Duodenal mucosa (tissue), 2 donors: Measurements from ENCODE around the gene KRTAP1-4.
"Not testable (repeated sequence)": the region's sequence is repeated elsewhere in the genome, so short reads cannot be mapped to it uniquely, and the experiment has no call there.

Experiments
- H3K27ac ChIP-seq: one replicate; pipeline ENCODE4 v1.7.0; 2013; ENCODE audit warnings: low read depth, low read length
- H3K27me3 ChIP-seq, 2 donors: one replicate each; pipeline ENCODE4 v1.7.0; 2013; ENCODE audit warnings: low read length in 2 of 2, control low read depth in 1 of 2; ENCODE audit not compliant: insufficient read depth in 2 of 2, control insufficient read depth in 1 of 2
- H3K36me3 ChIP-seq, 2 donors: one replicate each; pipeline ENCODE4 v1.7.0; 2013; ENCODE audit warnings: low read length in 2 of 2, control low read depth in 1 of 2; ENCODE audit not compliant: insufficient read depth in 2 of 2, control insufficient read depth in 1 of 2
- H3K4me1 ChIP-seq, 2 donors: one replicate each; pipeline ENCODE4 v1.7.0; 2013; ENCODE audit warnings: low read length in 2 of 2, control low read depth in 1 of 2; ENCODE audit not compliant: insufficient read depth in 2 of 2, control insufficient read depth in 1 of 2
- H3K4me3 ChIP-seq, 2 donors: one replicate each; pipeline ENCODE4 v1.7.0; 2013; ENCODE audit warnings: low read length in 2 of 2, low read depth in 1 of 2
- H3K9ac ChIP-seq, 2 donors: one replicate each; pipeline ENCODE4 v1.7.0; 2013; ENCODE audit warnings: low read length in 2 of 2, low read depth in 1 of 2
- H3K9me3 ChIP-seq, 2 donors: one replicate each; pipeline ENCODE4 v1.7.0; 2013; ENCODE audit warnings: low read length in 2 of 2, control low read depth in 1 of 2; ENCODE audit not compliant: control insufficient read depth in 1 of 2

The KRTAP1-4 gene

GRCh38 chr17:41063449-41063848, 33.5 kb upstream of the KRTAP1-4 start:
- H3K9me3 ChIP-seq: no peaks in the 10 kb centered on the region
- H3K4me1 ChIP-seq: no peaks in the 10 kb centered on the region
- no peaks in the 10 kb centered on the region for H3K36me3 ChIP-seq
- H3K9ac ChIP-seq: no peak overlapping the region
- H3K27me3 ChIP-seq: peaks cover 0 to 23% of the 10 kb centered on the region in 2 donors
- no peak overlapping the region for H3K27ac ChIP-seq
- no peak overlapping the region for H3K4me3 ChIP-seq

- no peak overlapping the region for H3K4me3 ChIP-seq
- no peak overlapping the region for H3K9ac ChIP-seq
- H3K9me3 ChIP-seq: peaks cover 0 to 4% of the 10 kb centered on the region in 2 donors
- H3K27me3 ChIP-seq: peaks cover 0 to 25% of the 10 kb centered on the region in 2 donors
- H3K4me1 ChIP-seq: no peaks in the 10 kb centered on the region
- no peak overlapping the region for H3K27ac ChIP-seq
- no peaks in the 10 kb centered on the region for H3K36me3 ChIP-seq
These were observed 32.0 kb upstream of the KRTAP1-4 start for GRCh38 chr17:41061964-41062363.

DNA sequence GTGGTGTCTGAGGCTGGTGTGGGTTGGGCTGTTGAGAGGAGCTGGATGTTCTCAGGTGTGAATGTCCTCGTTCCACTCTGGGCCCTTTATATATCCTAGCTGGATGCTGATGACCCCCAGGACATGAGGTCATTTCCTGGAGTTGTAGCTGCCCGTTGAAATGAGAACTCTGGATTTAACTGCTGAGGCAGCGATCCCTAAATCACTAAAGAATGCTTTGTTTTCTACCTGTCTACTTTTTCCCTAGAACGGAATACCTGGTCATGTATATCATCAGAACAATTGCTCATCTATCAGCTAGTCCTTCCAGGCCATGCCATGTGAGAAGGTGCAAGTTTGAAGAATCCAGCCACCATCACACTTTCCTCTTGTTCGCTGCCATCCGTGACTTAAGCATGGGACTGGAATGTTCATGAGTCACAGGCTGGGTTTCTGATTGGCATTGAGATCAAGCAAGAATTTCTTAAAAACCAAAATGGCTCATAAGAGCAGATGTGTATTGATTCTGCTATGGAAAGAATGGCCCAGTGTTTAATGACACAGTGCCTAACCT, 30.1 kb upstream of the KRTAP1-4 start, which contains the start of gene KRTAP2-3:
Gene KRTAP2-3 (minus strand): TSS at position 63 of the 553 bp plus-strand sequence. CDS start 64 bp downstream, outside the sequence.
- peaks cover 0 to 4% of the 10 kb centered on the region in 2 donors for H3K9me3 ChIP-seq
- no peak within 1 kb of the TSS for H3K4me3 ChIP-seq
- H3K27me3 ChIP-seq: peaks cover 0 to 25% of the 10 kb centered on the region in 2 donors
- H3K36me3 ChIP-seq: no peaks in the 10 kb centered on the region
- H3K9ac ChIP-seq: no peak within 1 kb of the TSS
- no peaks in the 10 kb centered on the region for H3K4me1 ChIP-seq
- no peak within 1 kb of the TSS for H3K27ac ChIP-seq

DNA sequence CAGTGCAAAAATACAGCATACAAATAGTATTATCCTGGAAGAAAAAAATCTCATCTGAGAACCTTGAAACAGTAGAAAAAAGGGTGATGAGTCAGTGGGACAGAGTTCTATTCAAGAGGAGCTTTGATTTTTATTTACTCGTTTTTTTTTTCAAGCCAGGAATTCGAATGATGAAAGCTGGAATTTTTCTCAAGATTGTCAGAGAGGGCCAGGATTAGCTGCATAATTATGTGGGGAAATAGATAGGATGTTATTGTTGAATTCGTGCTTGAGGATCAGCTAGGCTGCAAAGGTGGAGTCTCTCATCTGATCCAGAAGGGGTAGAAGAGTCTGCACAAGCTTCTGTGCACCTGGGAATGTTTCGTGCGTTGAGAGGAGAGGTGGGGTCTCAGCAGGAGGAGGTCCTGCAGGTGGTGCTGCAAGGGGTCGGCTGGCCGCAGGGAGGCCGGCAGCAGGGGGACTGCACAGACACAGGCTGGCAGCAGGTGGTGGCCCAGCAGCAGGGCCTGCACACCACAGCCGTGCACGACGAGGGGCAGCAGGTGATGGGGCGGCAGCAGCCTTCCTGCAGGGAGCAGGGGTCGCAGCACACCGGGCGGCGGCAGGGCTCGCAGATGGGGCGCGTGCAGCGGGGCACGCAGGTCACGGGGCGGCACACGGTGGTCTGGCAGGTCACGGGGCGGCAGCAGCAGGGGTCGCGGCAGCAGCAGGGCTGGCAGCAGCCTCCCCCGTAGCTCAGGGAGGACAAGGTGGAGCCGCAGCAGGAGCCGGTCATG, 29.5 kb upstream of the KRTAP1-4 start:
- not testable (repeated sequence) for H3K4me3 ChIP-seq, H3K9ac ChIP-seq, H3K9me3 ChIP-seq, H3K4me1 ChIP-seq, H3K27ac ChIP-seq, H3K36me3 ChIP-seq
- peaks cover 0 to 25% of the 10 kb centered on the region in 2 donors for H3K27me3 ChIP-seq

GRCh38 chr17:41058741-41059140, 28.7 kb upstream of the KRTAP1-4 start:
- Histone ChIP-seq H3K4me1 (no peaks in the 10 kb centered on the region), H3K27me3 (peaks cover 0 to 25% of the 10 kb centered on the region in 2 donors), H3K4me3 (no peak overlapping the region), H3K9ac (no peak overlapping the region), H3K36me3 (no peaks in the 10 kb centered on the region), H3K9me3 (peaks cover 0 to 4% of the 10 kb centered on the region in 2 donors), H3K27ac (no peak overlapping the region)

- Histone ChIP-seq H3K36me3 (no peaks in the 10 kb centered on the region), H3K4me3 (no peak overlapping the region), H3K9me3 (peaks cover 0 to 4% of the 10 kb centered on the region in 2 donors), H3K4me1 (no peaks in the 10 kb centered on the region), H3K27me3 (peaks cover 0 to 23% of the 10 kb centered on the region in 2 donors), H3K27ac (no peak overlapping the region), H3K9ac (no peak overlapping the region)
These were observed 27.6 kb upstream of the KRTAP1-4 start for GRCh38 chr17:41057547-41057946.

GRCh38 chr17:41055130-41055529, 25.1 kb upstream of the KRTAP1-4 start, which contains the start of gene KRTAP2-2:
Gene KRTAP2-2, minus strand, starts transcription at chr17:41055230. Its CDS starts 19 bp downstream, at chr17:41055211.
- H3K27me3 ChIP-seq: peaks cover 0 to 11% of the 10 kb centered on the region in 2 donors

DNA sequence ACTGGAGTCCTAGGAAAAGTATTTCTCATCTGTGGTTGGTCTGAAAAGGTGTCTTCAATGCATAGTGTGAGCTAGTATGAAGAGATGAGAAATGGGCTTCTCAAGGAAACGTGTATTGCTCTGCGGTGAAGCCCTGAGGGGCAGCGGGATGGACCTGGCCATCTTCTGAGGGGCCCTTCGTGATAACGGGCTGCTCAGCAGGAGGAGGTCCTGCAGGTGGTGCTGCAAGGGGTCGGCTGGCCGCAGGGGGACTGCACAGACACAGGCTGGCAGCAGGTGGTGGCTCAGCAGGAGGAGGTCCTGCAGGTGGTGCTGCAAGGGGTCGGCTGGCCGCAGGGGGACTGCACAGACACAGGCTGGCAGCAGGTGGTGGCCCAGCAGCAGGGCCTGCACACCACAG, 24.6 kb upstream of the KRTAP1-4 start:
- not testable (repeated sequence) for H3K4me3 ChIP-seq, H3K27ac ChIP-seq, H3K9ac ChIP-seq, H3K36me3 ChIP-seq, H3K9me3 ChIP-seq, H3K4me1 ChIP-seq
- peaks cover 0 to 10% of the 10 kb centered on the region in 2 donors for H3K27me3 ChIP-seq

More at GRCh38 chr17:41055130-41055529, 25.1 kb upstream of the KRTAP1-4 start, which contains the start of gene KRTAP2-2:
- not testable (repeated sequence) for H3K4me3 ChIP-seq, H3K4me1 ChIP-seq, H3K27ac ChIP-seq, H3K36me3 ChIP-seq, H3K9ac ChIP-seq, H3K9me3 ChIP-seq

- Histone ChIP-seq H3K27ac (no peak overlapping the region), H3K9me3 (peaks cover 0 to 4% of the 10 kb centered on the region in 2 donors), H3K4me3 (no peak overlapping the region), H3K4me1 (no peaks in the 10 kb centered on the region), H3K27me3 (peaks cover 0 to 10% of the 10 kb centered on the region in 2 donors), H3K9ac (no peak overlapping the region), H3K36me3 (no peaks in the 10 kb centered on the region)
These were observed 24.0 kb upstream of the KRTAP1-4 start for GRCh38 chr17:41054025-41054424.

GRCh38 chr17:41052566-41052965, 22.6 kb upstream of the KRTAP1-4 start:
- Histone ChIP-seq H3K36me3 (no peaks in the 10 kb centered on the region), H3K27me3 (peaks cover 5 to 9% of the 10 kb centered on the region in 2 donors), H3K4me3 (no peak overlapping the region), H3K9me3 (peaks cover 0 to 3% of the 10 kb centered on the region in 2 donors), H3K4me1 (no peaks in the 10 kb centered on the region), H3K9ac (no peak overlapping the region), H3K27ac (no peak overlapping the region)
